HFFc6 (cell line): ENCODE data around the gene PTPN14. TPM values are rescaled to one million over a fixed set of nuclear protein-coding genes. Genes with fewer than 3 reads are reported as not detected.
"Not testable (repeated sequence)": the region's sequence is repeated elsewhere in the genome, so short reads cannot be mapped to it uniquely, and the experiment has no call there.

Experiments used
- DNase-seq: peaks from one replicate; pipeline ENCODE4 v3.0.0-alpha.2; 2018
- H3K27ac Mint-ChIP-seq: 2 replicates; pipeline ENCODE4 v1.8.0; 2020; ENCODE audit warnings: mild to moderate bottlenecking, mixed read lengths
- H3K27me3 Mint-ChIP-seq: 2 replicates; pipeline ENCODE4 v1.8.0; 2021; ENCODE audit warnings: mild to moderate bottlenecking, moderate library complexity, mixed read lengths; ENCODE audit not compliant: insufficient read depth
- H3K36me3 Mint-ChIP-seq: 2 replicates; pipeline ENCODE4 v1.8.0; 2021; ENCODE audit warnings: low read depth, mixed read lengths
- H3K4me1 Mint-ChIP-seq: 2 replicates; pipeline ENCODE4 v1.8.0; 2020; ENCODE audit warnings: low read depth, mixed read lengths
- H3K4me3 Mint-ChIP-seq: 2 replicates; pipeline ENCODE4 v1.8.0; 2020; ENCODE audit warnings: mild to moderate bottlenecking, moderate library complexity, mixed read lengths
- H3K9me3 Mint-ChIP-seq: 2 replicates; pipeline ENCODE4 v1.8.0; 2020; ENCODE audit warnings: mild to moderate bottlenecking, mixed read lengths
- CTCF ChIP-seq: fragments of 200-600 bp; sonication (generic); IDR thresholded peaks from 2 replicates; pipeline ENCODE4 v1.5.0; 2021; ENCODE audit warnings: antibody characterized with exemption, mild to moderate bottlenecking
- total RNA-seq, 6 experiments: library from RNA; stranded (reverse); fragmentation: NEBNext Ultra II Directional; extraction: Animal tissue kit (Norgen Biotek cat#: 25700); gene quantifications; 2 replicates in 1 of 6; 3 replicates in 5 of 6; pipeline ENCODE4 v1.2.3, GENCODE V29; 2021

Gene PTPN14
- total RNA-seq, 6 experiments from 2014 or later, result 93.6 to 140 (median 106) TPM

GRCh38 chr1:214498021-214498420 is 53.4 kb downstream of the PTPN14 start:
- no peak overlapping the region for H3K4me3 Mint-ChIP-seq
- no peak for TF ChIP-seq CTCF
- H3K9me3 Mint-ChIP-seq, result no peaks in the 10 kb centered on the region
- peaks cover 1% of the 10 kb centered on the region; the same call in 1 of the 2 replicates for H3K27me3 Mint-ChIP-seq
- peaks cover 11% of the 10 kb centered on the region for H3K36me3 Mint-ChIP-seq
- no peak overlapping the region; the same call in 1 of the 2 replicates for H3K27ac Mint-ChIP-seq
- no peak for DNase-seq
- peaks cover 78% of the 10 kb centered on the region for H3K4me1 Mint-ChIP-seq

- Mint-ChIP-seq H3K36me3 (peaks cover 11% of the 10 kb centered on the region), H3K4me3 (no peak overlapping the region), H3K27me3 (peaks cover 3% of the 10 kb centered on the region), H3K27ac (no peak overlapping the region), H3K9me3 (no peaks in the 10 kb centered on the region), H3K4me1 (peaks cover 93% of the 10 kb centered on the region)
- TF ChIP-seq CTCF, result no peak
- no peak for DNase-seq
Observed at GRCh38 chr1:214496126-214496525, 55.3 kb downstream of the PTPN14 start.

GRCh38 chr1:214494706-214495105 is 56.7 kb downstream of the PTPN14 start:
- H3K27me3 Mint-ChIP-seq, result peaks cover 3% of the 10 kb centered on the region
- no peaks in the 10 kb centered on the region for H3K9me3 Mint-ChIP-seq
- H3K36me3 Mint-ChIP-seq, result peaks cover 11% of the 10 kb centered on the region
- H3K4me1 Mint-ChIP-seq, result peaks cover 90% of the 10 kb centered on the region
- H3K4me3 Mint-ChIP-seq, result peak overlapping the region; percentile 29
- TF ChIP-seq CTCF, result no peak
- H3K27ac Mint-ChIP-seq, result peak overlapping the region; percentile 79
- no peak for DNase-seq

- H3K4me3 Mint-ChIP-seq, result peak overlapping the region; percentile 29
- H3K4me1 Mint-ChIP-seq, result peaks cover 90% of the 10 kb centered on the region
- H3K27me3 Mint-ChIP-seq, H3K9me3 Mint-ChIP-seq, DNase-seq: not testable (repeated sequence)
- H3K36me3 Mint-ChIP-seq, result peaks cover 11% of the 10 kb centered on the region
- peak overlapping the region; percentile 79 for H3K27ac Mint-ChIP-seq
Observed at GRCh38 chr1:214494179-214494578, 57.2 kb downstream of the PTPN14 start.

GRCh38 chr1:214493126-214493796 is 58.1 kb downstream of the PTPN14 start:
- H3K27me3 Mint-ChIP-seq, result peaks cover 3% of the 10 kb centered on the region
- peak overlapping the region; percentile 79 for H3K27ac Mint-ChIP-seq
- peaks cover 93% of the 10 kb centered on the region for H3K4me1 Mint-ChIP-seq
- no peaks in the 10 kb centered on the region for H3K9me3 Mint-ChIP-seq
- peaks cover 7% of the 10 kb centered on the region; the same call in 1 of the 2 replicates for H3K36me3 Mint-ChIP-seq
- no peak for TF ChIP-seq CTCF
- DNase-seq, result peak; percentile 49
- peak overlapping the region; percentile 58 for H3K4me3 Mint-ChIP-seq

- peaks cover 7% of the 10 kb centered on the region; the same call in 1 of the 2 replicates for H3K36me3 Mint-ChIP-seq
- peak overlapping the region; percentile 58 for H3K4me3 Mint-ChIP-seq
- H3K9me3 Mint-ChIP-seq, result no peaks in the 10 kb centered on the region
- H3K27me3 Mint-ChIP-seq, result peaks cover 2% of the 10 kb centered on the region
- H3K27ac Mint-ChIP-seq, result peak overlapping the region; percentile 79
- no peak for TF ChIP-seq CTCF
- peaks cover 93% of the 10 kb centered on the region for H3K4me1 Mint-ChIP-seq
- no peak for DNase-seq
Observed at GRCh38 chr1:214492401-214493075, 58.9 kb downstream of the PTPN14 start.
